LNCAP (cell line): ENCODE results near the gene SPATA20.

Source experiments
- TF ChIP-seq, protein P1 (sequence below): fragments of 450-650 bp; IDR thresholded peaks from 2 replicates; pipeline ENCODE4 v1.5.1; 2017; ENCODE audit warnings: mild to moderate bottlenecking

Gene SPATA20

DNA sequence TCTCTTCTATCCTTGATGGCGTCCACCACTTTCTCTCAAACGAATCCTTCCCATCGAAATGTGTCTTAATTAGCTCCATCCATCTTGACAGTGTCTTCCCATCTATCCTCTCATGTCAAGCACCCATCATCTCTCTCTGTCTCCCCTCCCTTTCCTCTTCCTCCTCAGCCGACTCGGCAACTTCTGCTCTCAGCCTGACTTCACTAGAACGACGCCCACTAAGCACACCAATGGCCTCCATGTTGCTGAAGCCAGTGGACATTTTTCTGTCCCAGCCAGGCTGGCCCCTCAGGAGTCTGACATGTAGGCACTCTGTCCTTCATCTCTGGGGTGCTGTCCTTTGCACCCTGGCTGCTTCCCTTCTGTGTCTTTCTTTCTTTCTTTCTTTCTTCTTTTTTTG lies 2.5 kb upstream of the SPATA20 start:
- TF ChIP-seq, protein P1, sequence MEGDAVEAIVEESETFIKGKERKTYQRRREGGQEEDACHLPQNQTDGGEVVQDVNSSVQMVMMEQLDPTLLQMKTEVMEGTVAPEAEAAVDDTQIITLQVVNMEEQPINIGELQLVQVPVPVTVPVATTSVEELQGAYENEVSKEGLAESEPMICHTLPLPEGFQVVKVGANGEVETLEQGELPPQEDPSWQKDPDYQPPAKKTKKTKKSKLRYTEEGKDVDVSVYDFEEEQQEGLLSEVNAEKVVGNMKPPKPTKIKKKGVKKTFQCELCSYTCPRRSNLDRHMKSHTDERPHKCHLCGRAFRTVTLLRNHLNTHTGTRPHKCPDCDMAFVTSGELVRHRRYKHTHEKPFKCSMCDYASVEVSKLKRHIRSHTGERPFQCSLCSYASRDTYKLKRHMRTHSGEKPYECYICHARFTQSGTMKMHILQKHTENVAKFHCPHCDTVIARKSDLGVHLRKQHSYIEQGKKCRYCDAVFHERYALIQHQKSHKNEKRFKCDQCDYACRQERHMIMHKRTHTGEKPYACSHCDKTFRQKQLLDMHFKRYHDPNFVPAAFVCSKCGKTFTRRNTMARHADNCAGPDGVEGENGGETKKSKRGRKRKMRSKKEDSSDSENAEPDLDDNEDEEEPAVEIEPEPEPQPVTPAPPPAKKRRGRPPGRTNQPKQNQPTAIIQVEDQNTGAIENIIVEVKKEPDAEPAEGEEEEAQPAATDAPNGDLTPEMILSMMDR = no peak

DNA sequence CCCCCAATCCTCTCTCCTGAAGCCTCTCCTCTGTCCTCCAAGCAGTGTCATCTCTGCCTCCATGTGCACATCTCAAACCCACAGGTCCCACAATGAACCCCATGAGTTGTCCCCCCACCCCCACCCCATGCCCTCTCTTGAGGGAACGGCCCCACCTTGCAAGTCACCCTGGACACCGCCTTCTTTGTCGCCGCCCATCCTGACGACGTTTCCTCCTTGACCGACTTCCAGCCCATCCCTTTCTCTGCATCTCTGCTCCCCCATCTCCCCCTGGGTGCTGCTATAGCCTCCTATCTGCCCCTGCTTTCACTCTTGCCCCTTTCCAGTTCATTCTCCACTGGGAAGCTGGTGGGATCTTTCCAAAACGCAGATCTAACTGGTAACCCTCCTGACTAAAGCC lies 1.7 kb upstream of the SPATA20 start:
- TF ChIP-seq, protein P1 = no peak

DNA sequence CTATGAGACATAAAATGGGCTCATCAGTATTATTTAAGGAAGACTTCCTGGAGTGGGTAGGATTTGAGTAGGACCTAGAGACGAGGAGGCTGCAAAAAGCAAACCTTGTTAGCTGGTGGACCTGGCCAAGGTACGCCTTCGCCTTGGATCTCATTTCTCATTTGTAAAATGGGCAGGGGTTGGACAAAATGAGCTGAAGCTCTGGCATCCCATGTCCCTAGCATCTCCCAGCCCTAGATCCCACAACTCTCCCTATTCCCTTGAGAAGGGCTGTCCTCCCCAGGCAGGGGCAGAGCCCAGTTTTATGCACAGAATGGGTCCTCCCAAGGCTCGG lies 306 bp upstream of the SPATA20 start:
- TF ChIP-seq, protein P1 = no peak; the same call in 1 of the 2 replicates

DNA sequence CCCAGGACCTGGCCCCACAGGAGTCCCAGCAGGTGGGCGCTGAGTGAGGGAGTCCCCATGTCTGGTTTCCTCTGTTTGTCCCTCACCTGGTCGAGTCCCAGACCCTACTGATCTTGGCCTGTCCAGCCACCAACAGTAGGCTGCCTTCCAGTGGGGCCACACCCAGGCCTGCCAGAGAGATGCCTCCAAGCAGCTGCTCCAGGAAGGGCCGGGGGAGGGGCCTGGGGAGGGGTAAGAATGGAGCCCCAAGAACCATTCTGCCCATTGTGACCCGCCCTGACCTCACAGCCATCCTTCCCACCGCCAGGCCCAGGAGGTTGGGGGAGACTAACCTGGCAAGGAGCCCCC lies 736 bp downstream of the SPATA20 start:
- TF ChIP-seq, protein P1 = no peak

DNA sequence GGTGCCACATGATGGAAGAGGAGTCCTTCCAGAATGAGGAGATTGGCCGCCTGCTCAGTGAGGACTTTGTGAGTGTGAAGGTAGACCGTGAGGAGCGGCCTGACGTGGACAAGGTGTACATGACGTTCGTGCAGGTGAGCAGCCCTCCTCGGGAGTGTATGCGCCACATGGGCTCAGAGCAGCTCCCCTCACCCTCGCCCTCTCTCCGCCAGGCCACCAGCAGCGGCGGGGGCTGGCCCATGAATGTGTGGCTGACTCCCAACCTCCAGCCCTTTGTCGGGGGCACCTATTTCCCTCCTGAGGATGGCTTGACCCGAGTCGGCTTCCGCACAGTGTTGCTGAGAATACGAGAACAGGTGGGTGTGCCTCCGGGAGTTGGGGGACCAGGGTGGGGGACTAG lies 1.9 kb downstream of the SPATA20 start:
- TF ChIP-seq, protein P1 = no peak

DNA sequence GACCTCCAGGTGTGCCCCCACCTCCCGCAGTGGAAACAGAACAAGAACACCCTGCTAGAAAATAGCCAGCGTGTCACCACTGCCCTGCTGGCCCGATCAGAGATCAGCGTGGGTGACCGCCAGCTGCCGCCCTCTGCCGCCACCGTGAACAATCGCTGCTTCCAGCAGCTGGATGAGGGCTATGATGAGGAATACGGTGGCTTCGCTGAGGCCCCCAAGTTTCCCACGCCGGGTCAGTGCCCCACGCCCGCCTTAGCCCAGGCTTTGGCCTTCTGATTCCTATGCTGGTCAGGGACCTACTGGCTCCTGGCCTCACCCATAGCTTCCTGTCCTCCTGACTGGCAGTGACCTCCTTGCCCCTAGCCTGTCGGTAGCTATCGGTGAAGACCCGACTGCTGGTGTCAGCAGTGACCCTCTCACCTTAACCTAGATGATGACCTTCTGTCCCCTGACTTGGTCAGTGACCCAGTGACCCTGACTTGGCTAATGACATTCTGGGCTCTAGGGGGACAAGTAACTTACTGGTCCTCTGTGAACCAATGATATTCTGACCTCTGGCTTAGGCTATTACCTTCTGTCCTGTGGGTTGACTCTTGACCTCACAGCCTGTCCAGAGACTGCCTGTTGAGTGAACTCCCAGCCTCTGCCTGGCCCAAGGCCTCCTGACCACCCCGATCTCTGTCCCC lies 2.4 kb downstream of the SPATA20 start:
- TF ChIP-seq, protein P1 = no peak

DNA sequence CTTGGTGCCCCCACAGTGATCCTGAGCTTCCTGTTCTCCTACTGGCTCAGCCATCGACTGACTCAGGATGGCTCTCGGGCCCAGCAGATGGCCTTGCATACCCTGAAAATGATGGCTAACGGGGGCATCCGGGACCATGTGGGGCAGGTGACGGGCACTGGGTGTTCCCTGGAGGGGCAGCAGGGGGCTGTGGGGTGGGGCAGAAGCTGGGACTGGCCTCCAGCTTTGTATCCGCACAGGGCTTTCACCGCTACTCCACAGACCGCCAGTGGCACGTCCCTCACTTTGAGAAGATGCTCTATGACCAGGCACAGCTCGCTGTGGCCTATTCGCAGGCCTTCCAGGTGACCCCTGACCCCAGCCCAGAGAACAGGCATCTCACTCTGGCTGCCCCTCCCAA lies 3.0 kb downstream of the SPATA20 start:
- TF ChIP-seq, protein P1 = no peak
